HepG2 (cell line): ENCODE results near the gene BUB1. TPM values are rescaled to one million over a fixed set of nuclear protein-coding genes. Genes with fewer than 3 reads are reported as not detected.

Experiments
- ATAC-seq: fragments of 200-7000 bp; cut with Tn5 transposase; 3 replicates; pipeline ENCODE4 v1.9.1; 2020; ENCODE audit warnings: mild to moderate bottlenecking, moderate library complexity
- Bru-seq: library from RNA; stranded (reverse); fragments of 400-500 nt; gene quantifications from one replicate; lab custom pipeline; 2021; lab: Mats Ljungman, UMichigan
- BruChase-seq, 2 experiments: library from RNA; stranded (reverse); fragments of 400-500 nt; gene quantifications; one replicate each; lab custom pipeline; 2021; lab: Mats Ljungman, UMichigan
- BruUV-seq: library from RNA; stranded (reverse); fragments of 400-500 nt; replicated peaks from 2 replicates; lab custom pipeline; 2021; lab: Mats Ljungman, UMichigan
- CTCF ChIA-PET: fragments of 300-600 bp; formaldehyde crosslinking; extraction: SDS; loops from one replicate; lab custom pipeline; 2021; ENCODE audit warnings: low total read pairs, inconsistent platforms, low intra/inter-chr PET ratio; lab: Yijun Ruan, JAX
- POLR2A ChIA-PET: fragments of 350-600 bp; sonication (Branson Sonifier 250); formaldehyde crosslinking; loops from one replicate; lab custom pipeline; 2020; ENCODE audit warnings: antibody characterized with exemption, inconsistent platforms; lab: Yijun Ruan, JAX
- DNase-seq: peaks from one replicate; pipeline ENCODE4 v3.0.0-alpha.2; 2015; ENCODE audit warnings: low spot score
- FAIRE-seq: peaks from 3 replicates; lab custom pipeline; 2011; peaks lifted over from hg19 to GRCh38; lab: Jason Lieb, UNC
- H2AFZ ChIP-seq: one replicate; pipeline ENCODE4 v1.6.1; 2011; ENCODE audit warnings: low read length, inconsistent platforms
- H3K27ac ChIP-seq: fragments of 300-600 bp; 3 replicates; pipeline ENCODE4 v1.8.0; 2011; ENCODE audit warnings: mixed run types, mild to moderate bottlenecking, mixed read lengths, low read length, inconsistent platforms; ENCODE audit not compliant: insufficient read depth; ENCODE audit errors: extremely low read length
- H3K27me3 ChIP-seq, 2 experiments: fragments of 200-600 bp in 1 of 2; 2 replicates in 1 of 2; 3 replicates in 1 of 2; pipeline versions ENCODE4 v1.6.0 to v1.8.0; 2011; ENCODE audit warnings: low read length in 2 of 2, mild to moderate bottlenecking in 2 of 2, moderate library complexity in 2 of 2, inconsistent platforms in 1 of 2; ENCODE audit not compliant: insufficient read depth in 2 of 2, control insufficient read depth in 1 of 2
- H3K36me3 ChIP-seq, 2 experiments: fragments of 200-600 bp in 1 of 2; replicated peaks in 1 of 2; 2 replicates in 1 of 2; 3 replicates in 1 of 2; pipeline versions ENCODE4 v1.5.1 to v1.8.0; 2011; ENCODE audit warnings: low read length in 2 of 2, inconsistent platforms in 1 of 2; ENCODE audit not compliant: insufficient read depth in 2 of 2, control insufficient read depth in 1 of 2
- H3K4me1 ChIP-seq: 2 replicates; pipeline ENCODE4 v1.5.1; 2012; ENCODE audit warnings: low read length, inconsistent platforms; ENCODE audit not compliant: insufficient read depth
- H3K4me2 ChIP-seq: 2 replicates; pipeline ENCODE4 v1.6.0; 2011; ENCODE audit warnings: low read depth, low read length, inconsistent platforms
- H3K4me3 ChIP-seq, 3 experiments: fragments of 200-600 bp in 1 of 3; sonication (generic), shearing (Covaris generic) in 1 of 3; replicated peaks in 1 of 3; 2 replicates each; pipeline ENCODE4 v1.5.1; 2011 to 2016; ENCODE audit warnings: low read length in 3 of 3, inconsistent platforms in 2 of 3, low read depth in 2 of 3, mild to moderate bottlenecking in 2 of 3, control low read depth in 1 of 3, mixed read lengths in 1 of 3; ENCODE audit not compliant: insufficient read depth in 1 of 3
- H3K79me2 ChIP-seq: one replicate; pipeline ENCODE4 v1.6.1; 2011; ENCODE audit warnings: low read length, inconsistent platforms; ENCODE audit not compliant: insufficient read depth
- H3K9ac ChIP-seq: 2 replicates; pipeline ENCODE4 v1.6.0; 2011; ENCODE audit warnings: mild to moderate bottlenecking, low read depth, low read length, inconsistent platforms; ENCODE audit not compliant: insufficient read depth
- H3K9me3 ChIP-seq: 2 replicates; pipeline ENCODE4 v1.5.1; 2012; ENCODE audit warnings: mild to moderate bottlenecking, low read length
- H4K20me1 ChIP-seq: 2 replicates; pipeline ENCODE4 v1.6.0; 2011; ENCODE audit warnings: inconsistent platforms, mild to moderate bottlenecking, low read length, moderate library complexity; ENCODE audit not compliant: insufficient read depth
- ATF7 ChIP-seq, 2 experiments: fragments of 450-650 bp in 1 of 2; sonication (generic) in 1 of 2; formaldehyde crosslinking in 1 of 2; IDR thresholded peaks; 2 replicates each; pipeline versions ENCODE4 v1.4.0 to v1.6.1; 2016 to 2020; ENCODE audit warnings: antibody characterized with exemption in 1 of 2, mild to moderate bottlenecking in 1 of 2, missing genetic modification reagents in 1 of 2
- HOXA7 ChIP-seq: sonication (generic); formaldehyde crosslinking; IDR thresholded peaks from 2 replicates; pipeline ENCODE4 v1.8.1; 2022; ENCODE audit warnings: mild to moderate bottlenecking, missing genetic modification reagents, moderate library complexity
- IKZF5 ChIP-seq: IDR thresholded peaks from 2 replicates; pipeline ENCODE4 v1.6.1; 2018; ENCODE audit warnings: missing genetic modification reagents, mild to moderate bottlenecking, missing compliant biosample characterization
- KDM5A ChIP-seq: fragments of 200-600 bp; sonication (generic); IDR thresholded peaks from 2 replicates; pipeline ENCODE4 v1.7.0; 2018; ENCODE audit warnings: antibody characterized with exemption, mild to moderate bottlenecking, low read length, borderline replicate concordance
- MAF1 ChIP-seq: sonication (generic); formaldehyde crosslinking; IDR thresholded peaks from 2 replicates; pipeline ENCODE4 v1.5.0; 2020; ENCODE audit warnings: missing genetic modification reagents, borderline replicate concordance
- MED1 ChIP-seq: sonication (generic); formaldehyde crosslinking; IDR thresholded peaks from 2 replicates; pipeline ENCODE4 v1.4.0; 2020; ENCODE audit warnings: missing genetic modification reagents
- MXD4 ChIP-seq: IDR thresholded peaks from 2 replicates; pipeline ENCODE4 v1.6.1; 2016; ENCODE audit warnings: mild to moderate bottlenecking, missing biosample characterization, missing genetic modification reagents
- NPAS2 ChIP-seq: sonication (generic); formaldehyde crosslinking; IDR thresholded peaks from 2 replicates; pipeline ENCODE4 v1.8.0; 2022; ENCODE audit warnings: mild to moderate bottlenecking, missing genetic modification reagents, borderline replicate concordance
- NR0B2 ChIP-seq: sonication (generic); formaldehyde crosslinking; IDR thresholded peaks from 2 replicates; pipeline ENCODE4 v1.4.0; 2020; ENCODE audit warnings: mild to moderate bottlenecking, missing genetic modification reagents
- SETDB1 ChIP-seq: sonication (generic); formaldehyde crosslinking; IDR thresholded peaks from 2 replicates; pipeline ENCODE4 v1.5.1; 2020; ENCODE audit warnings: missing genetic modification reagents, mild to moderate bottlenecking, borderline replicate concordance
- XRCC5 ChIP-seq: fragments of 200-400 bp; formaldehyde crosslinking; optimal IDR thresholded peaks from 2 replicates; pipeline ENCODE3; 2017; ENCODE audit warnings: mild to moderate bottlenecking, low read length
- ZNF558 ChIP-seq: sonication (generic); formaldehyde crosslinking; IDR thresholded peaks from 2 replicates; pipeline ENCODE4 v1.9.0; 2022; ENCODE audit warnings: mild to moderate bottlenecking, missing genetic modification reagents, borderline replicate concordance
- ZNF75D ChIP-seq: sonication (generic); formaldehyde crosslinking; IDR thresholded peaks from 2 replicates; pipeline ENCODE4 v1.8.1; 2023; ENCODE audit warnings: missing genetic modification reagents, mild to moderate bottlenecking, borderline replicate concordance
- ZNF772 ChIP-seq: sonication (generic); formaldehyde crosslinking; IDR thresholded peaks from 2 replicates; pipeline ENCODE4 v1.5.0; 2020; ENCODE audit warnings: mild to moderate bottlenecking, missing genetic modification reagents
- ZNF775 ChIP-seq: sonication (generic); formaldehyde crosslinking; IDR thresholded peaks from 2 replicates; pipeline ENCODE4 v1.4.0; 2020; ENCODE audit warnings: missing genetic modification reagents, mild to moderate bottlenecking, moderate library complexity, borderline replicate concordance
- WGBS: methylation state at CpG from one replicate; pipeline ENCODE4 v1.1.6; 2017; ENCODE audit warnings: low lambda C conversion rate; 5-methylcytosine and 5-hydroxymethylcytosine counted together
- in situ Hi-C: cut with HindIII; loops from 2 replicates; pipeline ENCODE4 v1.10.0; 2017; ENCODE audit warnings: low pct_unique_long_range_greater_than_20kb; ENCODE audit not compliant: extremely low pct_ligation_motif_present
- intact Hi-C: fragments of 100-400 bp; cut with micrococcal nuclease; formaldehyde crosslinking; loops from one replicate; pipeline ENCODE4 v1.10.0; 2022; ENCODE audit not compliant: unreplicated experiment
- long read RNA-seq, 2 experiments: library from RNA in 1 of 2; library from polyadenylated mRNA in 1 of 2; stranded (forward) in 1 of 2; unstranded in 1 of 2; transcript quantifications; one replicate each; pipeline ENCODE4 v2.0.0, GENCODE V29; 2019 to 2022
- polyA minus RNA-seq, 3 experiments: library from RNA; depleted of rRNA, polyadenylated mRNA; stranded (reverse); fragments of >200 nt; gene quantifications; 2 replicates each; pipeline ENCODE4 v1.2.3, GENCODE V29; 2011; ENCODE audit warnings: low replicate concordance in 1 of 3
- polyA plus RNA-seq, 8 experiments: library from polyadenylated mRNA; depleted of rRNA in 3 of 8; stranded (reverse) in 7 of 8; unstranded in 1 of 8; fragments of >200 nt; fragmentation: Illumina TruSeq in 4 of 8; extraction: Trizol in 4 of 8; gene quantifications; 2 replicates each; pipeline versions ENCODE4 v1.2.1 to v1.2.3, GENCODE V29; 2011 to 2016; ENCODE audit warnings: low read depth in 4 of 8, missing spikeins in 1 of 8, mixed read lengths in 1 of 8; ENCODE audit not compliant: insufficient read depth in 1 of 8
- total RNA-seq, 5 experiments: library from RNA; depleted of rRNA; stranded (reverse); fragments of >200 nt; fragmentation: Illumina TruSeq; extraction: Trizol; gene quantifications; 2 replicates each; pipeline ENCODE4 v1.2.3, GENCODE V29; 2016; ENCODE audit warnings: low read depth in 1 of 5

BUB1 gene
- total RNA-seq (2016; rRNA removed; fragmentation: Illumina TruSeq; extraction: Trizol), result 52.6 and 84.1 TPM in 2 replicates
- 14.4 and 21.2 TPM in 2 replicates for total RNA-seq (2016; cell fraction: cytosol; rRNA removed; fragmentation: Illumina TruSeq; extraction: Trizol; ENCODE audit: low read depth)
- total RNA-seq (2016; cell fraction: insoluble cytoplasmic fraction; rRNA removed; fragmentation: Illumina TruSeq; extraction: Trizol), result 53.4 and 80.3 TPM in 2 replicates
- 21.2 and 25.6 TPM in 2 replicates for total RNA-seq (2016; cell fraction: membrane; rRNA removed; fragmentation: Illumina TruSeq; extraction: Trizol)
- total RNA-seq (2016; cell fraction: nucleus; rRNA removed; fragmentation: Illumina TruSeq; extraction: Trizol), result 62.6 and 67.1 TPM in 2 replicates
- polyA plus RNA-seq (2011; rRNA removed), result 15.2 and 27.8 TPM in 2 replicates
- polyA plus RNA-seq (2011; cell fraction: cytosol; rRNA removed), result 12.7 and 14.5 TPM in 2 replicates
- polyA plus RNA-seq (2011; cell fraction: nucleus; rRNA removed), result 11.0 and 14.9 TPM in 2 replicates
- 12.0 and 29.8 TPM in 2 replicates for polyA plus RNA-seq (2012)
- 6.3 and 8.5 TPM in 2 replicates for polyA plus RNA-seq (2016; cell fraction: cytosol; fragmentation: Illumina TruSeq; extraction: Trizol; ENCODE audit: low read depth)
- polyA plus RNA-seq (2016; cell fraction: insoluble cytoplasmic fraction; fragmentation: Illumina TruSeq; extraction: Trizol; ENCODE audit: low read depth), result 66.9 and 69.6 TPM in 2 replicates
- polyA plus RNA-seq (2016; cell fraction: membrane; fragmentation: Illumina TruSeq; extraction: Trizol; ENCODE audit: low read depth), result 8.4 and 12.9 TPM in 2 replicates
- 38.8 and 40.6 TPM in 2 replicates for polyA plus RNA-seq (2016; cell fraction: nucleus; fragmentation: Illumina TruSeq; extraction: Trizol; ENCODE audit: insufficient read depth, low read depth)
- 37.0 and 58.7 TPM in 2 replicates for polyA minus RNA-seq (2011; rRNA and poly(A)+ RNA removed; ENCODE audit: low replicate concordance)
- polyA minus RNA-seq (2011; cell fraction: cytosol; rRNA and poly(A)+ RNA removed), result 18.4 and 31.0 TPM in 2 replicates
- 74.3 and 94.2 TPM in 2 replicates for polyA minus RNA-seq (2011; cell fraction: nucleus; rRNA and poly(A)+ RNA removed)
- percentile 75 among the genes with signal in this experiment for Bru-seq, nascent RNA
- percentile 71 among the genes with signal in this experiment for BruChase-seq, experiment 1, labeled RNA remaining after a 6-hour chase
- BruChase-seq, experiment 2, labeled RNA remaining after a 2-hour chase, result percentile 78 among the genes with signal in this experiment
- long read RNA-seq, experiment 1, transcript BUB1-201 (25 exons, 3,507 nt), result major isoform, 13 of 27 reads
- long read RNA-seq, experiment 1, partial matches to known transcripts, result 10 of 27 reads
- long read RNA-seq, experiment 1, other reads (novel, unspliced or antisense), result 4 of 27 reads
- long read RNA-seq, experiment 2, partial matches to known transcripts, result 12 of 28 reads
- long read RNA-seq, experiment 2, other reads (novel, unspliced or antisense), result 16 of 28 reads

- H3K79me2 ChIP-seq, result peaks cover 34% of the 10 kb centered on the region
- ChIA-PET POLR2A (interaction anchor here (1.0 kb wide), 1 partner anchor 8 kb away, joined by 3 read pairs; no protein-coding TSS in a partner anchor), CTCF (interaction anchor here (0.8 kb wide), 1 partner anchor 97 kb away, joined by 3 read pairs; no protein-coding TSS in a partner anchor)
- peak; percentile 77 for FAIRE-seq
- peaks cover 7 to 19% of the 10 kb centered on the region in 2 experiments for H3K36me3 ChIP-seq
- under 1% methylated on average over 53 of the region's 58 CpGs for WGBS
- peak; percentile 98 for ATAC-seq
- H3K9ac ChIP-seq, result peak within 1 kb of the TSS; percentile 76
- no peaks in the 10 kb centered on the region for H3K9me3 ChIP-seq
- no peaks in the 10 kb centered on the region for H4K20me1 ChIP-seq
- no TSS peak for BruUV-seq
- DNase-seq, result peak; percentile 97
- H2AFZ ChIP-seq, result peak within 1 kb of the TSS; percentile 80
- peaks cover 0 to 16% of the 10 kb centered on the region in 2 experiments; a peak in 3 of 5 replicates for H3K27me3 ChIP-seq
- H3K27ac ChIP-seq, result peak within 1 kb of the TSS; percentile 69
- in situ Hi-C loops (no loop called here), intact Hi-C loops (no loop called here)
- peaks cover 34% of the 10 kb centered on the region for H3K4me1 ChIP-seq
- H3K4me2 ChIP-seq, result peak within 1 kb of the TSS; percentile 94
- H3K4me3 ChIP-seq, result peak within 1 kb of the TSS; percentile 70 to 96 (median 85)
- TF ChIP-seq MED1 (CRISPR knock-in tag) (peak; percentile 50; the same call in 1 of the 2 replicates), ATF7 (IDR thresholded peaks at IDR 0.05) (no peak), ATF7 (CRISPR knock-in tag; IDR thresholded peaks at IDR 0.05) (no peak), ZNF775 (no peak), ZNF75D (CRISPR knock-in tag) (no peak), SETDB1 (CRISPR knock-in tag) (no peak), MAF1 (CRISPR knock-in tag) (no peak), ZNF558 (CRISPR knock-in tag) (no peak), NPAS2 (CRISPR knock-in tag) (no peak), HOXA7 (CRISPR knock-in tag) (no peak), IKZF5 (peak; percentile 86), KDM5A (peak; percentile 92), MXD4 (CRISPR knock-in tag) (peak; percentile 82; the same call in 1 of the 2 replicates), ZNF772 (CRISPR knock-in tag) (peak; percentile 21; the same call in 1 of the 2 replicates), XRCC5 (peak; percentile 56), NR0B2 (no peak)
These were observed at the start of gene BUB1 for GRCh38 chr2:110677530-110678456. Gene BUB1 (minus strand): TSS chr2:110678063. CDS start chr2:110677995, 68 bp downstream.
